Thoracic aorta (tissue), 2 donors: ENCODE measurements around the gene OR1K1. TPM values are rescaled to one million over a fixed set of nuclear protein-coding genes. Genes with fewer than 3 reads are reported as not detected.
"Not testable (repeated sequence)": the region's sequence is repeated elsewhere in the genome, so short reads cannot be mapped to it uniquely, and the experiment has no call there.

Experiments used
- ATAC-seq: fragments of 150-250 bp; one replicate; pipeline ENCODE4 v1.8.0; 2017; ENCODE audit warnings: low read depth; ENCODE audit not compliant: insufficient number of reproducible peaks, low FRiP score
- DNase-seq: peaks from one replicate; pipeline ENCODE4 v3.0.0-alpha.2; 2020; ENCODE audit warnings: low spot score
- H3K27ac ChIP-seq, 2 donors: fragments of 200-600 bp; sonication (generic); 1 replicate in 1 of 2; 2 replicates in 1 of 2; pipeline ENCODE4 v1.5.1; 2016; ENCODE audit warnings: mild to moderate bottlenecking in 2 of 2, moderate library complexity in 2 of 2
- H3K27me3 ChIP-seq: fragments of 200-600 bp; sonication (generic); replicated peaks from 2 replicates; pipeline ENCODE4 v1.6.0; 2016; ENCODE audit warnings: mild to moderate bottlenecking; ENCODE audit not compliant: insufficient read depth
- H3K36me3 ChIP-seq: fragments of 200-600 bp; sonication (generic); one replicate; pipeline ENCODE4 v1.5.1; 2016
- H3K4me1 ChIP-seq, 2 donors: fragments of 200-600 bp; sonication (generic); 1 replicate in 1 of 2; 2 replicates in 1 of 2; pipeline versions ENCODE4 v1.5.1 to v1.6.0; 2016; ENCODE audit warnings: low read depth in 2 of 2, mild to moderate bottlenecking in 1 of 2; ENCODE audit not compliant: control insufficient read depth in 1 of 2
- H3K4me3 ChIP-seq: fragments of 200-600 bp; sonication (generic); 2 replicates; pipeline ENCODE4 v1.5.1; 2016; ENCODE audit warnings: mild to moderate bottlenecking
- H3K9me3 ChIP-seq: fragments of 200-600 bp; sonication (generic); 2 replicates; pipeline ENCODE4 v1.5.1; 2016
- CTCF ChIP-seq: fragments of 200-600 bp; sonication (generic); IDR thresholded peaks from one replicate; pipeline ENCODE4 v1.5.1; 2019; ENCODE audit warnings: antibody characterized with exemption
- total RNA-seq, 2 donors: library from RNA; depleted of rRNA; stranded (reverse); fragments of >200 nt; gene quantifications; one replicate each; pipeline versions ENCODE4 v1.1.0 to v1.2.3, GENCODE V29; 2016

The OR1K1 gene
- total RNA-seq, 2 donors from 2014 or later = not detected

GRCh38 chr9:122832194-122832593 lies 32.3 kb downstream of the OR1K1 start:
- Histone ChIP-seq H3K4me3 (no peak overlapping the region), H3K36me3 (no peaks in the 10 kb centered on the region), H3K27ac (no peak overlapping the region), H3K4me1 (peaks cover 3% of the 10 kb centered on the region in 2 donors), H3K27me3 (no peaks in the 10 kb centered on the region), H3K9me3 (no peaks in the 10 kb centered on the region)
- ATAC-seq (no peak), DNase-seq (no peak)
- TF ChIP-seq CTCF = no peak

GRCh38 chr9:122835313-122835731 lies 35.4 kb downstream of the OR1K1 start:
- Histone ChIP-seq H3K4me1 (no peaks in the 10 kb centered on the region), H3K4me3 (no peak overlapping the region), H3K36me3 (no peaks in the 10 kb centered on the region), H3K27ac (no peak overlapping the region), H3K27me3 (no peaks in the 10 kb centered on the region), H3K9me3 (no peaks in the 10 kb centered on the region)
- TF ChIP-seq CTCF = no peak
- DNase-seq (no peak), ATAC-seq (no peak)

- no peaks in the 10 kb centered on the region for H3K36me3 ChIP-seq
- ATAC-seq = no peak
- DNase-seq = no peak
These were observed 37.4 kb downstream of the OR1K1 start for GRCh38 chr9:122837266-122837850.

GRCh38 chr9:122838441-122838840 lies 38.5 kb downstream of the OR1K1 start:
- not testable (repeated sequence) for H3K4me3 ChIP-seq, H3K9me3 ChIP-seq, ATAC-seq, DNase-seq, H3K36me3 ChIP-seq, H3K27ac ChIP-seq, H3K27me3 ChIP-seq, H3K4me1 ChIP-seq

More at GRCh38 chr9:122837266-122837850, 37.4 kb downstream of the OR1K1 start:
- Histone ChIP-seq H3K4me1 (no peaks in the 10 kb centered on the region), H3K4me3 (no peak overlapping the region), H3K9me3 (no peaks in the 10 kb centered on the region), H3K27ac (no peak overlapping the region), H3K27me3 (no peaks in the 10 kb centered on the region)
- TF ChIP-seq CTCF = no peak

GRCh38 chr9:122841501-122841900 lies 41.6 kb downstream of the OR1K1 start:
- no peak for DNase-seq
- H3K27me3 ChIP-seq = no peaks in the 10 kb centered on the region
- H3K36me3 ChIP-seq = no peaks in the 10 kb centered on the region
- H3K27ac ChIP-seq = no peak overlapping the region
- ATAC-seq = no peak
- no peaks in the 10 kb centered on the region for H3K4me1 ChIP-seq
- H3K4me3 ChIP-seq = no peak overlapping the region
- no peak for TF ChIP-seq CTCF
- no peaks in the 10 kb centered on the region for H3K9me3 ChIP-seq

DNA sequence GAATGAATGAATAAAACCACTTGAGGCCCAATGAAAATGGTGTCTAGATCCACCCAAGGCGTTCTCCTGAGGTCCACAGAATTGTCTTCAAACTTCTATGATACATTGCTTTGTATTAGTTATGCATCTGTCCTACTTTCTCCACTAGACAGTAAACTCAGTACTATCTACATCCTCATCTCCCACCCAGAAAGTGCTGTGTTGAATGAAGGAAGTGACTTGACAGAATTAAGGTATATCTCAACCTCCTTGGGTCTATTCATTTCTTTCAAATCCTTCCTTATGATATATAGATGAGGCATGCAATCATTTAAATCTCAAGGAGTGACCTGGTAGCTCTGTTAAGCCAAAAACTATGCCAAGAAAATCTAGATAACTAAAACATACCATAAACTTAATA lies 44.2 kb downstream of the OR1K1 start:
- ATAC-seq (no peak), DNase-seq (no peak)
- H3K4me3 ChIP-seq = no peak overlapping the region
- H3K4me1 ChIP-seq = no peaks in the 10 kb centered on the region
- H3K27me3 ChIP-seq = no peaks in the 10 kb centered on the region
- H3K36me3 ChIP-seq = peaks cover 4% of the 10 kb centered on the region
- H3K27ac ChIP-seq = no peak overlapping the region
- no peak for TF ChIP-seq CTCF
- no peaks in the 10 kb centered on the region for H3K9me3 ChIP-seq
